IgD-negative memory B cell (primary cell): Measurements from ENCODE around the gene CARMIL1. TPM values are rescaled to one million over a fixed set of nuclear protein-coding genes. Genes with fewer than 3 reads are reported as not detected.

Source experiments
- H3K27ac Mint-ChIP-seq, 3 donors: one replicate each; pipeline ENCODE4 v1.8.0; 2020 to 2022; ENCODE audit warnings: mild to moderate bottlenecking in 3 of 3, mixed read lengths in 3 of 3, moderate library complexity in 1 of 3
- H3K27me3 Mint-ChIP-seq: one replicate; pipeline ENCODE4 v1.8.0; 2021; ENCODE audit warnings: mixed read lengths
- H3K36me3 Mint-ChIP-seq: one replicate; pipeline ENCODE4 v1.8.0; 2020; ENCODE audit warnings: mild to moderate bottlenecking, mixed read lengths
- H3K4me1 Mint-ChIP-seq, 3 donors: one replicate each; pipeline ENCODE4 v1.8.0; 2020 to 2022; ENCODE audit warnings: mixed read lengths in 3 of 3, mild to moderate bottlenecking in 1 of 3
- H3K4me3 Mint-ChIP-seq, 4 donors: one replicate each; pipeline ENCODE4 v1.8.0; 2020 to 2022; ENCODE audit warnings: mild to moderate bottlenecking in 4 of 4, mixed read lengths in 4 of 4, moderate library complexity in 3 of 4
- H3K9me3 Mint-ChIP-seq, 3 donors: one replicate each; pipeline ENCODE4 v1.8.0; 2020 to 2021; ENCODE audit warnings: mixed read lengths in 3 of 3, mild to moderate bottlenecking in 1 of 3
- polyA plus RNA-seq: library from polyadenylated mRNA; unstranded; fragments of 300-500 nt; fragmentation: Illumina TruSeq; gene quantifications from one replicate; pipeline ENCODE4 v1.2.3, GENCODE V29; 2021

The CARMIL1 gene
- polyA plus RNA-seq, 1 donor from 2014 or later: 1.1 TPM

GRCh38 chr6:25309886-25310285, 30.7 kb downstream of the CARMIL1 start:
- Mint-ChIP-seq H3K4me3 (no peak overlapping the region), H3K4me1 (peaks cover 5 to 22% (median 7%) of the 10 kb centered on the region in 3 donors), H3K27ac (no peak overlapping the region), H3K27me3 (no peaks in the 10 kb centered on the region), H3K36me3 (peaks cover 2% of the 10 kb centered on the region), H3K9me3 (no peaks in the 10 kb centered on the region)

GRCh38 chr6:25311331-25311840, 32.2 kb downstream of the CARMIL1 start:
- Mint-ChIP-seq H3K4me1 (peaks cover 5 to 26% (median 7%) of the 10 kb centered on the region in 3 donors), H3K27ac (peak overlapping the region in 1 of 3 donors; percentile 45), H3K4me3 (no peak overlapping the region), H3K27me3 (peaks cover 1% of the 10 kb centered on the region), H3K9me3 (no peaks in the 10 kb centered on the region), H3K36me3 (peaks cover 2% of the 10 kb centered on the region)

GRCh38 chr6:25312034-25312620, 33.0 kb downstream of the CARMIL1 start:
- Mint-ChIP-seq H3K4me3 (no peak overlapping the region), H3K27ac (no peak overlapping the region), H3K4me1 (peaks cover 5 to 26% (median 7%) of the 10 kb centered on the region in 3 donors), H3K27me3 (peaks cover 1% of the 10 kb centered on the region), H3K9me3 (no peaks in the 10 kb centered on the region), H3K36me3 (peaks cover 2% of the 10 kb centered on the region)

GRCh38 chr6:25312703-25313102, 33.5 kb downstream of the CARMIL1 start:
- no peak overlapping the region for H3K27ac Mint-ChIP-seq
- H3K36me3 Mint-ChIP-seq: peaks cover 2% of the 10 kb centered on the region
- H3K4me3 Mint-ChIP-seq: no peak overlapping the region
- H3K4me1 Mint-ChIP-seq: peaks cover 5 to 23% (median 7%) of the 10 kb centered on the region in 3 donors
- H3K9me3 Mint-ChIP-seq: peaks cover 0 to under 1% (median 0%) of the 10 kb centered on the region in 3 donors
- peaks cover 1% of the 10 kb centered on the region for H3K27me3 Mint-ChIP-seq

- peaks cover 2% of the 10 kb centered on the region for H3K36me3 Mint-ChIP-seq
- H3K9me3 Mint-ChIP-seq: peaks cover 0 to 3% (median 0%) of the 10 kb centered on the region in 3 donors
- H3K4me3 Mint-ChIP-seq: no peak overlapping the region
- peaks cover 1% of the 10 kb centered on the region for H3K27me3 Mint-ChIP-seq
- H3K4me1 Mint-ChIP-seq: peaks cover 5 to 22% (median 7%) of the 10 kb centered on the region in 3 donors
- no peak overlapping the region for H3K27ac Mint-ChIP-seq
These were observed 35.5 kb downstream of the CARMIL1 start for GRCh38 chr6:25314509-25315175.

- Mint-ChIP-seq H3K36me3 (peaks cover 2% of the 10 kb centered on the region), H3K4me1 (peaks cover 7 to 27% (median 7%) of the 10 kb centered on the region in 3 donors), H3K27me3 (peaks cover 1% of the 10 kb centered on the region), H3K27ac (no peak overlapping the region), H3K4me3 (no peak overlapping the region), H3K9me3 (peaks cover 0 to 3% (median 0%) of the 10 kb centered on the region in 3 donors)
These were observed 36.3 kb downstream of the CARMIL1 start for GRCh38 chr6:25315194-25316177.

GRCh38 chr6:25316626-25317025, 37.5 kb downstream of the CARMIL1 start:
- Mint-ChIP-seq H3K4me3 (no peak overlapping the region), H3K27ac (no peak overlapping the region), H3K27me3 (peaks cover 1% of the 10 kb centered on the region), H3K4me1 (peaks cover 4 to 23% (median 7%) of the 10 kb centered on the region in 3 donors), H3K36me3 (no peaks in the 10 kb centered on the region), H3K9me3 (peaks cover 0 to 3% (median 0%) of the 10 kb centered on the region in 3 donors)

- H3K9me3 Mint-ChIP-seq: peaks cover 0 to 3% (median 0%) of the 10 kb centered on the region in 3 donors
- H3K27me3 Mint-ChIP-seq: peaks cover 1% of the 10 kb centered on the region
- H3K4me1 Mint-ChIP-seq: peaks cover 0 to 11% (median 2%) of the 10 kb centered on the region in 3 donors
- H3K4me3 Mint-ChIP-seq: no peak overlapping the region
- H3K36me3 Mint-ChIP-seq: no peaks in the 10 kb centered on the region
- no peak overlapping the region for H3K27ac Mint-ChIP-seq
These were observed 39.4 kb downstream of the CARMIL1 start for GRCh38 chr6:25318589-25318988.

GRCh38 chr6:25320459-25320858, 41.3 kb downstream of the CARMIL1 start:
- H3K27me3 Mint-ChIP-seq: peaks cover 3% of the 10 kb centered on the region
- H3K4me1 Mint-ChIP-seq: peaks cover 0 to 20% (median 2%) of the 10 kb centered on the region in 3 donors
- H3K4me3 Mint-ChIP-seq: no peak overlapping the region
- H3K9me3 Mint-ChIP-seq: peaks cover 0 to 3% (median 0%) of the 10 kb centered on the region in 3 donors
- no peaks in the 10 kb centered on the region for H3K36me3 Mint-ChIP-seq
- no peak overlapping the region for H3K27ac Mint-ChIP-seq

- Mint-ChIP-seq H3K27me3 (peaks cover 1% of the 10 kb centered on the region), H3K27ac (no peak overlapping the region), H3K36me3 (no peaks in the 10 kb centered on the region), H3K4me3 (no peak overlapping the region), H3K9me3 (peaks cover 0 to 3% (median 0%) of the 10 kb centered on the region in 3 donors), H3K4me1 (peaks cover 0 to 15% (median 2%) of the 10 kb centered on the region in 3 donors)
These were observed 43.5 kb downstream of the CARMIL1 start for GRCh38 chr6:25322692-25323091.

GRCh38 chr6:25324066-25324762, 45.0 kb downstream of the CARMIL1 start:
- Mint-ChIP-seq H3K9me3 (no peaks in the 10 kb centered on the region), H3K4me3 (no peak overlapping the region), H3K4me1 (peaks cover 0 to 19% (median 2%) of the 10 kb centered on the region in 3 donors), H3K27ac (no peak overlapping the region), H3K27me3 (peaks cover 1% of the 10 kb centered on the region), H3K36me3 (no peaks in the 10 kb centered on the region)

- no peak overlapping the region for H3K4me3 Mint-ChIP-seq
- peaks cover 1% of the 10 kb centered on the region for H3K27me3 Mint-ChIP-seq
- no peaks in the 10 kb centered on the region for H3K9me3 Mint-ChIP-seq
- no peak overlapping the region for H3K27ac Mint-ChIP-seq
- H3K4me1 Mint-ChIP-seq: peaks cover 0 to 28% (median 0%) of the 10 kb centered on the region in 3 donors
- H3K36me3 Mint-ChIP-seq: no peaks in the 10 kb centered on the region
These were observed 47.0 kb downstream of the CARMIL1 start for GRCh38 chr6:25326126-25326525.

- peaks cover 5% of the 10 kb centered on the region for H3K27me3 Mint-ChIP-seq
- peaks cover 0 to 33% (median 0%) of the 10 kb centered on the region in 3 donors for H3K4me1 Mint-ChIP-seq
- no peaks in the 10 kb centered on the region for H3K36me3 Mint-ChIP-seq
- H3K4me3 Mint-ChIP-seq: no peak overlapping the region
- no peaks in the 10 kb centered on the region for H3K9me3 Mint-ChIP-seq
- H3K27ac Mint-ChIP-seq: no peak overlapping the region
These were observed 47.8 kb downstream of the CARMIL1 start for GRCh38 chr6:25326960-25327359.

GRCh38 chr6:25327432-25327831, 48.3 kb downstream of the CARMIL1 start:
- no peaks in the 10 kb centered on the region for H3K9me3 Mint-ChIP-seq
- peaks cover 6% of the 10 kb centered on the region for H3K27me3 Mint-ChIP-seq
- H3K4me1 Mint-ChIP-seq: peaks cover 0 to 37% (median 4%) of the 10 kb centered on the region in 3 donors
- no peak overlapping the region for H3K4me3 Mint-ChIP-seq
- no peak overlapping the region for H3K27ac Mint-ChIP-seq
- H3K36me3 Mint-ChIP-seq: no peaks in the 10 kb centered on the region
